HEK293 (cell line): ENCODE measurements around the gene SLC24A5.

Source experiments
- CTCF ChIA-PET: fragments of 350-600 bp; formaldehyde crosslinking; extraction: SDS; loops from one replicate; lab custom pipeline; 2021; ENCODE audit warnings: antibody characterized with exemption; lab: Yijun Ruan, JAX
- POLR2A ChIA-PET: fragments of 300-600 bp; formaldehyde crosslinking; extraction: SDS; loops from one replicate; lab custom pipeline; 2020; ENCODE audit warnings: antibody characterized with exemption, inconsistent platforms; lab: Yijun Ruan, JAX
- H3K27ac ChIP-seq: fragments of 200-500 bp; sonication (Bioruptor generic); 2 replicates; pipeline ENCODE4 v1.5.1; 2014; ENCODE audit warnings: low read depth, low read length, control low read depth, inconsistent platforms; ENCODE audit errors: extremely low read depth
- H3K36me3 ChIP-seq, 2 experiments: fragments of 200-500 bp in 1 of 2; sonication (Bioruptor generic) in 1 of 2; 1 replicate in 1 of 2; 2 replicates in 1 of 2; pipeline ENCODE4 v1.5.1; 2014 to 2017; ENCODE audit warnings: inconsistent platforms in 2 of 2, low read length in 2 of 2; ENCODE audit not compliant: control insufficient read depth in 2 of 2, insufficient read depth in 1 of 2
- H3K4me1 ChIP-seq: fragments of 200-500 bp; sonication (Bioruptor generic); 2 replicates; pipeline ENCODE4 v1.5.1; 2014; ENCODE audit warnings: mild to moderate bottlenecking, low read length, inconsistent platforms; ENCODE audit not compliant: control insufficient read depth, insufficient read depth
- H3K4me3 ChIP-seq: 2 replicates; pipeline ENCODE4 v1.5.1; 2011; ENCODE audit warnings: low read depth, mild to moderate bottlenecking, control low read depth, low read length, moderate library complexity
- H3K9me3 ChIP-seq: fragments of 200-500 bp; sonication (Bioruptor generic); 2 replicates; pipeline ENCODE4 v1.5.1; 2014; ENCODE audit warnings: low read depth, low read length, inconsistent platforms; ENCODE audit not compliant: control insufficient read depth, insufficient read depth
- GFI1B ChIP-seq: fragments of 450-650 bp; formaldehyde crosslinking; IDR thresholded peaks from 2 replicates; pipeline ENCODE4 v1.5.1; 2016; ENCODE audit warnings: missing biosample characterization, missing genetic modification characterization
- GLIS2 ChIP-seq: fragments of 450-650 bp; formaldehyde crosslinking; IDR thresholded peaks from 2 replicates; pipeline ENCODE4 v1.5.1; 2016; ENCODE audit warnings: missing biosample characterization, missing genetic modification characterization
- SP2 ChIP-seq: fragments of 450-650 bp; formaldehyde crosslinking; IDR thresholded peaks from 2 replicates; pipeline ENCODE4 v1.5.1; 2016; ENCODE audit warnings: missing biosample characterization, missing genetic modification characterization
- ZBTB21 ChIP-seq: fragments of 450-650 bp; formaldehyde crosslinking; IDR thresholded peaks from 2 replicates; pipeline ENCODE4 v1.5.1; 2017; ENCODE audit warnings: missing biosample characterization, missing genetic modification characterization
- ZIC2 ChIP-seq: fragments of 450-650 bp; formaldehyde crosslinking; IDR thresholded peaks from 2 replicates; pipeline ENCODE4 v1.5.1; 2016; ENCODE audit warnings: missing biosample characterization, missing genetic modification characterization
- ZNF138 ChIP-seq: fragments of 450-650 bp; formaldehyde crosslinking; IDR thresholded peaks from 2 replicates; pipeline ENCODE4 v1.5.1; 2016; ENCODE audit warnings: missing biosample characterization, missing genetic modification characterization, borderline replicate concordance
- ZNF23 ChIP-seq: fragments of 450-650 bp; formaldehyde crosslinking; IDR thresholded peaks from 2 replicates; pipeline ENCODE4 v1.5.1; 2016; ENCODE audit warnings: missing biosample characterization, missing genetic modification characterization, borderline replicate concordance
- ZNF423 ChIP-seq: fragments of 450-650 bp; formaldehyde crosslinking; IDR thresholded peaks from 2 replicates; pipeline ENCODE4 v1.5.1; 2016; ENCODE audit warnings: missing biosample characterization, missing genetic modification characterization
- ZNF514 ChIP-seq: fragments of 450-650 bp; formaldehyde crosslinking; IDR thresholded peaks from 2 replicates; pipeline ENCODE4 v1.5.1; 2016; ENCODE audit warnings: missing biosample characterization, missing genetic modification characterization
- ZNF530 ChIP-seq: fragments of 450-650 bp; formaldehyde crosslinking; IDR thresholded peaks from 2 replicates; pipeline ENCODE4 v1.5.1; 2016; ENCODE audit warnings: low read depth, missing biosample characterization, missing genetic modification characterization
- ZNF600 ChIP-seq: fragments of 450-650 bp; formaldehyde crosslinking; IDR thresholded peaks from 2 replicates; pipeline ENCODE4 v1.5.1; 2016; ENCODE audit warnings: missing biosample characterization, missing genetic modification characterization
- ZNF626 ChIP-seq: fragments of 450-650 bp; sonication (Bioruptor Pico); formaldehyde crosslinking; IDR thresholded peaks from 2 replicates; pipeline ENCODE4 v1.5.1; 2018; ENCODE audit warnings: missing biosample characterization, missing genetic modification characterization, inconsistent platforms
- ZNF791 ChIP-seq: fragments of 450-650 bp; formaldehyde crosslinking; IDR thresholded peaks from 2 replicates; pipeline ENCODE4 v1.5.1; 2016; ENCODE audit warnings: missing biosample characterization, missing genetic modification characterization
- TF ChIP-seq, protein P1 (sequence below): fragments of 450-650 bp; formaldehyde crosslinking; IDR thresholded peaks from 2 replicates; pipeline ENCODE4 v1.5.1; 2017; ENCODE audit warnings: missing biosample characterization, missing genetic modification characterization
- TF ChIP-seq, protein P2 (sequence below): fragments of 450-650 bp; formaldehyde crosslinking; IDR thresholded peaks from 2 replicates; pipeline ENCODE4 v1.5.1; 2016; ENCODE audit warnings: missing biosample characterization, missing genetic modification characterization
- TF ChIP-seq, protein P3 (sequence below): fragments of 450-650 bp; IDR thresholded peaks from 2 replicates; pipeline ENCODE4 v1.5.1; 2018; ENCODE audit warnings: missing biosample characterization, missing genetic modification characterization
- TF ChIP-seq, protein P4 (sequence below): fragments of 450-650 bp; formaldehyde crosslinking; IDR thresholded peaks from 2 replicates; pipeline ENCODE4 v1.5.1; 2016; ENCODE audit warnings: missing biosample characterization, missing genetic modification characterization
- TF ChIP-seq, protein P5 (sequence below): fragments of 450-650 bp; formaldehyde crosslinking; IDR thresholded peaks from 2 replicates; pipeline ENCODE4 v1.5.1; 2016; ENCODE audit warnings: missing biosample characterization, missing genetic modification characterization

SLC24A5 gene

DNA sequence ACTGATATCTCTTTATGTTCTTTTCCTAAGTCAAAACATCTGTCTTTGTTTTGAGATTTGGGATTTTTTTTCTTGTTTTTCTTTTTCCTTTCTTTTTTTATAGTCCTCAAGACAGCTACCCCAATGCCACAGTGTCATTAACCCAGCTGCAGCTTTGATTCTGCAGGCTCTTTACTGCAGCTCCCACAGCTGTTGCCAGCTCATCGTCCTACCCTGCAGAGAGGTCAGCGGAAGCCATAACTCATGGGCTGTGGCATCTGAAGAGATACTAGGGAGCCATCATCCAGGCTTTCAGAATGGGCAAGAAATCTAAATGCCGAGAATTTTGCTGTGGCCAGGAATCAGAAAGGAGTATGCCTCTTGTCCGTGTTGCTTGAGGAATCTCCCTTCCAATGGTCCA lies 44.3 kb upstream of the SLC24A5 start:
- CTCF ChIA-PET: interaction anchor here (1.2 kb wide), 1 partner anchor 8 kb away, joined by 4 read pairs; no protein-coding TSS in a partner anchor
- Histone ChIP-seq H3K36me3 (no peaks in the 10 kb centered on the region), H3K4me1 (no peaks in the 10 kb centered on the region), H3K9me3 (no peaks in the 10 kb centered on the region), H3K27ac (no peak overlapping the region), H3K4me3 (no peak overlapping the region)
- TF ChIP-seq, protein P1, sequence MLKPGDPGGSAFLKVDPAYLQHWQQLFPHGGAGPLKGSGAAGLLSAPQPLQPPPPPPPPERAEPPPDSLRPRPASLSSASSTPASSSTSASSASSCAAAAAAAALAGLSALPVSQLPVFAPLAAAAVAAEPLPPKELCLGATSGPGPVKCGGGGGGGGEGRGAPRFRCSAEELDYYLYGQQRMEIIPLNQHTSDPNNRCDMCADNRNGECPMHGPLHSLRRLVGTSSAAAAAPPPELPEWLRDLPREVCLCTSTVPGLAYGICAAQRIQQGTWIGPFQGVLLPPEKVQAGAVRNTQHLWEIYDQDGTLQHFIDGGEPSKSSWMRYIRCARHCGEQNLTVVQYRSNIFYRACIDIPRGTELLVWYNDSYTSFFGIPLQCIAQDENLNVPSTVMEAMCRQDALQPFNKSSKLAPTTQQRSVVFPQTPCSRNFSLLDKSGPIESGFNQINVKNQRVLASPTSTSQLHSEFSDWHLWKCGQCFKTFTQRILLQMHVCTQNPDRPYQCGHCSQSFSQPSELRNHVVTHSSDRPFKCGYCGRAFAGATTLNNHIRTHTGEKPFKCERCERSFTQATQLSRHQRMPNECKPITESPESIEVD (tag by site-specific recombination): no peak
- TF ChIP-seq GLIS2 (tag by site-specific recombination) (no peak), ZNF138 (tag by site-specific recombination) (no peak)
- POLR2A ChIA-PET: no interaction called here

DNA sequence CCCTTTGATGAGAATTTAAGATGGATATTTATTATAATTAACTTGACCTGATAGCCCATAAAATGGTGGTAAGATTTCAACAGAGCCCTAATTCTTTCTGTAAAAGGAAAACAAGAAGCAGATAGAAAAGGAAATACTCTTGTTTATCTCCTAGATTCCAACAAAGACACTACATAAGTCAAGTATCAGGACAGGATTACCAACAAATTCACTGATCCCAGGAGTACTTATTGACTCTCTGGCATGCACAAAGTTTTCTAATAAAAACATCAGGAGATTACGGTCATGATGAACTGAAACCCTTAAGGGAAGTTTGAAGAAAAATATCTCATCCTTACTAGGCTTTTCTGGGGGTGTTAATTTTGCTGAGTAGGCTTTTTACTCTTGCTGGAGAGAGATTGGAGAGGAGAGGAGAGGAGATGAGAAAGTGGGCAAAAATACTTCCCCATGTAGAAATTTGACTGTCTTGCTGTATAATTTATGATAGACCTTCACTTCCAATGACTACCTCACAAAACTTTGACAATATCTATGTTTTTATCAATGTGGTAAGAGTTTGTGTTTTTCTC lies 43.1 kb upstream of the SLC24A5 start:
- Histone ChIP-seq H3K4me1 (no peaks in the 10 kb centered on the region), H3K4me3 (no peak overlapping the region), H3K36me3 (no peaks in the 10 kb centered on the region), H3K9me3 (no peaks in the 10 kb centered on the region), H3K27ac (no peak overlapping the region)
- ChIA-PET POLR2A (no interaction called here), CTCF (no interaction called here)
- no peak for TF ChIP-seq ZNF600
- TF ChIP-seq, protein P2, sequence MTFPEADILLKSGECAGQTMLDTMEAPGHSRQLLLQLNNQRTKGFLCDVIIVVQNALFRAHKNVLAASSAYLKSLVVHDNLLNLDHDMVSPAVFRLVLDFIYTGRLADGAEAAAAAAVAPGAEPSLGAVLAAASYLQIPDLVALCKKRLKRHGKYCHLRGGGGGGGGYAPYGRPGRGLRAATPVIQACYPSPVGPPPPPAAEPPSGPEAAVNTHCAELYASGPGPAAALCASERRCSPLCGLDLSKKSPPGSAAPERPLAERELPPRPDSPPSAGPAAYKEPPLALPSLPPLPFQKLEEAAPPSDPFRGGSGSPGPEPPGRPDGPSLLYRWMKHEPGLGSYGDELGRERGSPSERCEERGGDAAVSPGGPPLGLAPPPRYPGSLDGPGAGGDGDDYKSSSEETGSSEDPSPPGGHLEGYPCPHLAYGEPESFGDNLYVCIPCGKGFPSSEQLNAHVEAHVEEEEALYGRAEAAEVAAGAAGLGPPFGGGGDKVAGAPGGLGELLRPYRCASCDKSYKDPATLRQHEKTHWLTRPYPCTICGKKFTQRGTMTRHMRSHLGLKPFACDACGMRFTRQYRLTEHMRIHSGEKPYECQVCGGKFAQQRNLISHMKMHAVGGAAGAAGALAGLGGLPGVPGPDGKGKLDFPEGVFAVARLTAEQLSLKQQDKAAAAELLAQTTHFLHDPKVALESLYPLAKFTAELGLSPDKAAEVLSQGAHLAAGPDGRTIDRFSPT (tag by site-specific recombination): no peak
- TF ChIP-seq ZNF138 (tag by site-specific recombination): no peak
- TF ChIP-seq, protein P3, sequence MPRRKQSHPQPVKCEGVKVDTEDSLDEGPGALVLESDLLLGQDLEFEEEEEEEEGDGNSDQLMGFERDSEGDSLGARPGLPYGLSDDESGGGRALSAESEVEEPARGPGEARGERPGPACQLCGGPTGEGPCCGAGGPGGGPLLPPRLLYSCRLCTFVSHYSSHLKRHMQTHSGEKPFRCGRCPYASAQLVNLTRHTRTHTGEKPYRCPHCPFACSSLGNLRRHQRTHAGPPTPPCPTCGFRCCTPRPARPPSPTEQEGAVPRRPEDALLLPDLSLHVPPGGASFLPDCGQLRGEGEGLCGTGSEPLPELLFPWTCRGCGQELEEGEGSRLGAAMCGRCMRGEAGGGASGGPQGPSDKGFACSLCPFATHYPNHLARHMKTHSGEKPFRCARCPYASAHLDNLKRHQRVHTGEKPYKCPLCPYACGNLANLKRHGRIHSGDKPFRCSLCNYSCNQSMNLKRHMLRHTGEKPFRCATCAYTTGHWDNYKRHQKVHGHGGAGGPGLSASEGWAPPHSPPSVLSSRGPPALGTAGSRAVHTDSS (tag by site-specific recombination): no peak
- no peak for TF ChIP-seq ZNF626 (tag by site-specific recombination)
- TF ChIP-seq ZNF791 (tag by site-specific recombination): no peak
- TF ChIP-seq, protein P4, sequence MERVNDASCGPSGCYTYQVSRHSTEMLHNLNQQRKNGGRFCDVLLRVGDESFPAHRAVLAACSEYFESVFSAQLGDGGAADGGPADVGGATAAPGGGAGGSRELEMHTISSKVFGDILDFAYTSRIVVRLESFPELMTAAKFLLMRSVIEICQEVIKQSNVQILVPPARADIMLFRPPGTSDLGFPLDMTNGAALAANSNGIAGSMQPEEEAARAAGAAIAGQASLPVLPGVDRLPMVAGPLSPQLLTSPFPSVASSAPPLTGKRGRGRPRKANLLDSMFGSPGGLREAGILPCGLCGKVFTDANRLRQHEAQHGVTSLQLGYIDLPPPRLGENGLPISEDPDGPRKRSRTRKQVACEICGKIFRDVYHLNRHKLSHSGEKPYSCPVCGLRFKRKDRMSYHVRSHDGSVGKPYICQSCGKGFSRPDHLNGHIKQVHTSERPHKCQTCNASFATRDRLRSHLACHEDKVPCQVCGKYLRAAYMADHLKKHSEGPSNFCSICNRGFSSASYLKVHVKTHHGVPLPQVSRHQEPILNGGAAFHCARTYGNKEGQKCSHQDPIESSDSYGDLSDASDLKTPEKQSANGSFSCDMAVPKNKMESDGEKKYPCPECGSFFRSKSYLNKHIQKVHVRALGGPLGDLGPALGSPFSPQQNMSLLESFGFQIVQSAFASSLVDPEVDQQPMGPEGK (tag by site-specific recombination): no peak
- no peak for TF ChIP-seq SP2 (tag by site-specific recombination)
- TF ChIP-seq ZNF514: no peak
- TF ChIP-seq ZNF530 (tag by site-specific recombination): no peak
- no peak for TF ChIP-seq ZNF423 (tag by site-specific recombination)
- TF ChIP-seq ZIC2 (tag by site-specific recombination): no peak
- no peak for TF ChIP-seq ZBTB21 (tag by site-specific recombination)
- no peak for TF ChIP-seq ZNF23 (tag by site-specific recombination)
- no peak for TF ChIP-seq GFI1B (tag by site-specific recombination)
- TF ChIP-seq, protein P5, sequence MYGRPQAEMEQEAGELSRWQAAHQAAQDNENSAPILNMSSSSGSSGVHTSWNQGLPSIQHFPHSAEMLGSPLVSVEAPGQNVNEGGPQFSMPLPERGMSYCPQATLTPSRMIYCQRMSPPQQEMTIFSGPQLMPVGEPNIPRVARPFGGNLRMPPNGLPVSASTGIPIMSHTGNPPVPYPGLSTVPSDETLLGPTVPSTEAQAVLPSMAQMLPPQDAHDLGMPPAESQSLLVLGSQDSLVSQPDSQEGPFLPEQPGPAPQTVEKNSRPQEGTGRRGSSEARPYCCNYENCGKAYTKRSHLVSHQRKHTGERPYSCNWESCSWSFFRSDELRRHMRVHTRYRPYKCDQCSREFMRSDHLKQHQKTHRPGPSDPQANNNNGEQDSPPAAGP (tag by site-specific recombination): no peak
